Parathyroid adenoma (tissue), 2 donors: ENCODE results near the gene ATG101.

Source experiments
- H2AFZ ChIP-seq: fragments of 300-600 bp; sonication (generic); one replicate; pipeline ENCODE4 v1.7.0; 2017; ENCODE audit warnings: antibody characterized with exemption, mild to moderate bottlenecking
- H3K27ac ChIP-seq: fragments of 300-600 bp; sonication (generic); one replicate; pipeline ENCODE4 v1.7.0; 2017
- H3K27me3 ChIP-seq: fragments of 300-600 bp; sonication (generic); one replicate; pipeline ENCODE4 v1.7.0; 2017; ENCODE audit warnings: low read length; ENCODE audit not compliant: control insufficient read depth, insufficient read depth
- H3K36me3 ChIP-seq: fragments of 300-600 bp; sonication (generic); one replicate; pipeline ENCODE4 v1.7.0; 2017; ENCODE audit warnings: low read length; ENCODE audit not compliant: control insufficient read depth, insufficient read depth
- H3K4me1 ChIP-seq: fragments of 300-600 bp; sonication (generic); one replicate; pipeline ENCODE4 v1.7.0; 2017; ENCODE audit warnings: control low read depth
- H3K4me2 ChIP-seq: fragments of 300-600 bp; sonication (generic); one replicate; pipeline ENCODE4 v1.7.0; 2017; ENCODE audit warnings: low read length
- H3K4me3 ChIP-seq: fragments of 300-600 bp; sonication (generic); one replicate; pipeline ENCODE4 v1.7.0; 2017; ENCODE audit warnings: low read depth, low read length
- H3K79me2 ChIP-seq: fragments of 300-600 bp; sonication (generic); one replicate; pipeline ENCODE4 v1.7.0; 2017; ENCODE audit warnings: control low read depth
- H3K9ac ChIP-seq: fragments of 300-600 bp; sonication (generic); one replicate; pipeline ENCODE4 v1.7.0; 2017; ENCODE audit warnings: mild to moderate bottlenecking
- H3K9me3 ChIP-seq: fragments of 300-600 bp; sonication (generic); one replicate; pipeline ENCODE4 v1.7.0; 2017; ENCODE audit warnings: low read length; ENCODE audit not compliant: control insufficient read depth
- TF ChIP-seq, protein P1 (sequence below): fragments of 300-600 bp; sonication (generic); IDR thresholded peaks from one replicate; pipeline ENCODE4 v1.7.0; 2017; ENCODE audit warnings: antibody characterized with exemption, mild to moderate bottlenecking
- donor health status: primary hyperparathyroidism.

Gene ATG101

DNA sequence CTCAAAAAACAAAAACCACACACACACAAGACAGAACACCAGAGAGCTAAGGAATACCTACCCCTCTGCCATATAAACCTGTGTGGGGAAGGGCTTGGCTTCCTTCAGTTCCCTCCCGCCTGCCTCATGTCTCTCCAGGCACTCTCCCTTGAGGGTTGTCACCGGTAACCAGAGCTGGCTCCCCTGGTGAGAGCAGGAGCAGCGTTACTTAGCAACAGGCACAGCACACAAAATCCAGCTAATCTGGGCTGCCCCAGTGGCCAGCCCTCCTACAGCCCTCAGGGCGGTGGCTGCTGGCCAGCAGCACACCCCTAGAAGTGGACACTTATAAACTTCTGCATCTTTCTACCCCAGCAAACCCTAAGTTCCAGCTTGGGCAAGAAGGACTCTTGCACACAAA, 40.1 kb upstream of the ATG101 start:
- no peaks in the 10 kb centered on the region for H3K9me3 ChIP-seq
- H3K79me2 ChIP-seq = no peaks in the 10 kb centered on the region
- H3K4me1 ChIP-seq = peaks cover 16% of the 10 kb centered on the region
- H2AFZ ChIP-seq = peak overlapping the region; percentile 35
- H3K9ac ChIP-seq = no peak overlapping the region
- peak overlapping the region; percentile 33 for H3K27ac ChIP-seq
- H3K4me3 ChIP-seq = no peak overlapping the region
- H3K4me2 ChIP-seq = no peak overlapping the region
- no peaks in the 10 kb centered on the region for H3K36me3 ChIP-seq
- TF ChIP-seq, protein P1, sequence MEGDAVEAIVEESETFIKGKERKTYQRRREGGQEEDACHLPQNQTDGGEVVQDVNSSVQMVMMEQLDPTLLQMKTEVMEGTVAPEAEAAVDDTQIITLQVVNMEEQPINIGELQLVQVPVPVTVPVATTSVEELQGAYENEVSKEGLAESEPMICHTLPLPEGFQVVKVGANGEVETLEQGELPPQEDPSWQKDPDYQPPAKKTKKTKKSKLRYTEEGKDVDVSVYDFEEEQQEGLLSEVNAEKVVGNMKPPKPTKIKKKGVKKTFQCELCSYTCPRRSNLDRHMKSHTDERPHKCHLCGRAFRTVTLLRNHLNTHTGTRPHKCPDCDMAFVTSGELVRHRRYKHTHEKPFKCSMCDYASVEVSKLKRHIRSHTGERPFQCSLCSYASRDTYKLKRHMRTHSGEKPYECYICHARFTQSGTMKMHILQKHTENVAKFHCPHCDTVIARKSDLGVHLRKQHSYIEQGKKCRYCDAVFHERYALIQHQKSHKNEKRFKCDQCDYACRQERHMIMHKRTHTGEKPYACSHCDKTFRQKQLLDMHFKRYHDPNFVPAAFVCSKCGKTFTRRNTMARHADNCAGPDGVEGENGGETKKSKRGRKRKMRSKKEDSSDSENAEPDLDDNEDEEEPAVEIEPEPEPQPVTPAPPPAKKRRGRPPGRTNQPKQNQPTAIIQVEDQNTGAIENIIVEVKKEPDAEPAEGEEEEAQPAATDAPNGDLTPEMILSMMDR = no peak
- no peaks in the 10 kb centered on the region for H3K27me3 ChIP-seq

GRCh38 chr12:52032446-52032803, 37.4 kb upstream of the ATG101 start:
- Histone ChIP-seq H2AFZ (peak overlapping the region; percentile 65), H3K4me3 (peak overlapping the region; percentile 62)
- TF ChIP-seq, protein P1 = no peak

DNA sequence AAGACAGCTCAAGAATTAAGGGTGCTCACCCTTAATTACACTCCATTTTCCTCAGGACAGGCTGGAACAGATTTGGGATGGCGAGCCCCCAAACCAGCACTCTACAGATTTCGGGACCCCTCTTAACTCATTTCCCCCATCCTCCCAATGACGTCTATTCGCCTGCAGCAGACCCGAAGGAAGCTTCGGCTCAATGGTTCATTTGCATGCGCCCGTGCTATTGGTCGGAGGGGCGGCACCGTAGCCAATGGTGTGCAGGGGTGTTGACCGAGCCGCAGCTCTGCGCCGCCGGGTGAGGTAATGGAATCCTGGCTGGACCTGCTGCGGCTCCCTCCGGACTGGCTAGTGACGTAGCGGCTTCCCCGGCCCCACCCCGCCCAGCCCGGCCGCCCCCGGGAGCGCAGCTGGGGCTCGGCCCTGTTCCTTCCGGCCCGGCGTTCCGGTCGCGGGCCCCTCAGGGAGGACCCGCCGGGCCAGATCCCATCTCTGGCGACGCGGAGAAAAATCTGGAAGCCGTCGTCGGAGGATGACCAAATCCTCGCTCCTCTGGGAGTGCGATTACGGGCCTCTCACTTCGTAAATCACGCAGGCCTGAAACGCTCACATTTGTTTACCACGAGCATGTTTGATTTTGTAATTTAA, 36.9 kb upstream of the ATG101 start:
- H3K9me3 ChIP-seq = no peaks in the 10 kb centered on the region
- H2AFZ ChIP-seq = peak overlapping the region; percentile 65
- H3K4me2 ChIP-seq = peak overlapping the region; percentile 78
- no peaks in the 10 kb centered on the region for H3K79me2 ChIP-seq
- peaks cover 22% of the 10 kb centered on the region for H3K4me1 ChIP-seq
- H3K4me3 ChIP-seq = peak overlapping the region; percentile 62
- no peaks in the 10 kb centered on the region for H3K27me3 ChIP-seq
- H3K36me3 ChIP-seq = no peaks in the 10 kb centered on the region
- TF ChIP-seq, protein P1 = no peak
- peak overlapping the region; percentile 93 for H3K27ac ChIP-seq
- H3K9ac ChIP-seq = no peak overlapping the region

More at GRCh38 chr12:52032446-52032803, 37.4 kb upstream of the ATG101 start:
- H3K27ac ChIP-seq = peak overlapping the region; percentile 93
- H3K4me2 ChIP-seq = peak overlapping the region; percentile 78
- no peaks in the 10 kb centered on the region for H3K79me2 ChIP-seq
- H3K4me1 ChIP-seq = peaks cover 22% of the 10 kb centered on the region
- H3K9me3 ChIP-seq = no peaks in the 10 kb centered on the region
- H3K9ac ChIP-seq = no peak overlapping the region
- no peaks in the 10 kb centered on the region for H3K36me3 ChIP-seq
- no peaks in the 10 kb centered on the region for H3K27me3 ChIP-seq

DNA sequence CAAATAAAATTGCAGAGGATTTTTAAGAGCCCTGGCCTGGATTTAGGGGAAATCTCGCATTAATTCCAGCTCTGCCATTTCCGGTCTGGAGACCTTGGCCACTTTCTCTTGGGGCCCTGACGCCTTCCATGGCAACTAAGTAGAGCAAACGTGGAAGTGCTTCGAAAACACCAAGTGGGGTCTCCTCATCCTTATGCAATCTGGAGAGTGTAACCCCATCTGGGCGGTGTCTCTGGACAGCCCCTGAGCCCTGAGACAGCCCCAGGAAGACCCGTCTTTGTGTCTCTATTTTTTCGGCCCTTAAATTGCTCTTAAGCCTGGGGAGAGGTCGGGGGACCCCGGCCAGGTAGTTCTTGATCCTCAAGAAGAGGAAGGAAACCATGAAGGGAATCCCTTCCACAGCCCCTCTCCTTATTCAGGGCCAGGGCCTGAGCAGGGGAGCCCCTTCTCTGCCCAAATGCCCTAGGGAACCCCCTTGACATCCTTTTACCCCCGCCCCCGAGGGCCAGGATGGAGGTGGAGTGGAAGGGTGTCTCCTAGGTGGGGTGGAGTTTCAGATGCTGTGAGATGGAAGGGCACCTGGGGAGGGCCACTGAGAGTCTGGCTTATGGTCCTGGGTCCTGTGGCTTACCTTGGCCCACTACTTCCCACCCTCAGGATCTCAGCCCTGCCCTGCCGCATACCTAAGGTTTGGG, 36.2 kb upstream of the ATG101 start:
- Histone ChIP-seq H3K4me3 (peak overlapping the region; percentile 37), H3K9me3 (no peaks in the 10 kb centered on the region), H3K4me1 (peaks cover 27% of the 10 kb centered on the region), H3K27me3 (no peaks in the 10 kb centered on the region), H3K27ac (peak overlapping the region; percentile 93), H3K4me2 (peak overlapping the region; percentile 48), H2AFZ (peak overlapping the region; percentile 65), H3K36me3 (no peaks in the 10 kb centered on the region), H3K79me2 (peaks cover 2% of the 10 kb centered on the region), H3K9ac (no peak overlapping the region)
- TF ChIP-seq, protein P1 = no peak

GRCh38 chr12:52035190-52035589, 34.6 kb upstream of the ATG101 start:
- H3K4me2 ChIP-seq = no peak overlapping the region
- H3K4me3 ChIP-seq = no peak overlapping the region
- H3K9ac ChIP-seq = no peak overlapping the region
- no peaks in the 10 kb centered on the region for H3K9me3 ChIP-seq
- TF ChIP-seq, protein P1 = no peak
- no peak overlapping the region for H2AFZ ChIP-seq
- H3K27ac ChIP-seq = peak overlapping the region; percentile 94
- no peaks in the 10 kb centered on the region for H3K36me3 ChIP-seq
- peaks cover 2% of the 10 kb centered on the region for H3K79me2 ChIP-seq
- H3K27me3 ChIP-seq = no peaks in the 10 kb centered on the region
- peaks cover 27% of the 10 kb centered on the region for H3K4me1 ChIP-seq
